GM23338 (cell line): ENCODE data around the gene UBE2J1. TPM values are rescaled to one million over a fixed set of nuclear protein-coding genes. Genes with fewer than 3 reads are reported as not detected.

Experiments used
- ATAC-seq: fragments of 200-7000 bp; cut with Tn5 transposase; 3 replicates; pipeline ENCODE4 v1.9.1; 2020
- DNase-seq: peaks from one replicate; pipeline ENCODE4 v3.0.0-alpha.2; 2015; ENCODE audit warnings: low spot score
- H2AFZ ChIP-seq: fragments of 200-600 bp; sonication (generic); 2 replicates; pipeline ENCODE4 v1.8.0; 2016; ENCODE audit warnings: antibody characterized with exemption, mild to moderate bottlenecking, moderate library complexity
- H3F3A ChIP-seq: fragments of 200-600 bp; sonication (generic); replicated peaks from 2 replicates; pipeline ENCODE4 v1.8.0; 2017; ENCODE audit warnings: antibody characterized with exemption, mixed run types, low read depth
- H3K27ac ChIP-seq: fragments of 200-600 bp; sonication (generic); 2 replicates; pipeline ENCODE4 v1.6.1; 2016; ENCODE audit warnings: low read depth
- H3K27me3 ChIP-seq: fragments of 200-600 bp; sonication (generic); 2 replicates; pipeline ENCODE4 v1.8.0; 2016; ENCODE audit warnings: mild to moderate bottlenecking, mixed run types, moderate library complexity; ENCODE audit not compliant: insufficient read depth
- H3K36me3 ChIP-seq: fragments of 200-600 bp; sonication (generic); 2 replicates; pipeline ENCODE4 v1.8.0; 2016; ENCODE audit warnings: mild to moderate bottlenecking; ENCODE audit not compliant: insufficient read depth
- H3K4me1 ChIP-seq: fragments of 200-600 bp; sonication (generic); 2 replicates; pipeline ENCODE4 v1.8.0; 2016; ENCODE audit warnings: mild to moderate bottlenecking, moderate library complexity; ENCODE audit not compliant: insufficient read depth
- H3K4me2 ChIP-seq: fragments of 200-600 bp; sonication (generic); 2 replicates; pipeline ENCODE4 v1.7.1; 2017; ENCODE audit warnings: mixed run types
- H3K4me3 ChIP-seq: fragments of 200-600 bp; sonication (generic); 2 replicates; pipeline ENCODE4 v1.6.1; 2016; ENCODE audit warnings: mixed run types
- H3K79me2 ChIP-seq: fragments of 200-600 bp; sonication (generic); replicated peaks from 2 replicates; pipeline ENCODE4 v1.8.0; 2017; ENCODE audit warnings: mild to moderate bottlenecking; ENCODE audit not compliant: insufficient read depth
- H3K9me2 ChIP-seq: fragments of 200-600 bp; sonication (generic); 2 replicates; pipeline ENCODE4 v1.8.0; 2017; ENCODE audit not compliant: insufficient read depth
- H4K20me1 ChIP-seq: fragments of 200-600 bp; sonication (generic); replicated peaks from 2 replicates; pipeline ENCODE4 v1.8.0; 2017; ENCODE audit warnings: mild to moderate bottlenecking; ENCODE audit not compliant: insufficient read depth
- H3K27ac Mint-ChIP-seq: 2 replicates; pipeline ENCODE4 v1.8.0; 2020; ENCODE audit warnings: inconsistent platforms, mild to moderate bottlenecking, moderate library complexity, mixed read lengths
- H3K27me3 Mint-ChIP-seq: 3 replicates; pipeline ENCODE4 v1.8.0; 2022; ENCODE audit warnings: low read depth, mild to moderate bottlenecking, moderate library complexity, mixed read lengths, inconsistent platforms; ENCODE audit not compliant: insufficient read depth, poor library complexity
- H3K36me3 Mint-ChIP-seq: 3 replicates; pipeline ENCODE4 v1.8.0; 2021; ENCODE audit warnings: low read depth, mild to moderate bottlenecking, inconsistent platforms, moderate library complexity, mixed read lengths
- H3K4me1 Mint-ChIP-seq: 3 replicates; pipeline ENCODE4 v1.8.0; 2020; ENCODE audit warnings: mild to moderate bottlenecking, inconsistent platforms, mixed read lengths
- H3K4me3 Mint-ChIP-seq: 3 replicates; pipeline ENCODE4 v1.8.0; 2021; ENCODE audit warnings: moderate library complexity, mild to moderate bottlenecking, inconsistent platforms, mixed read lengths
- H3K9me3 Mint-ChIP-seq: 3 replicates; pipeline ENCODE4 v1.8.0; 2020; ENCODE audit warnings: moderate library complexity, mild to moderate bottlenecking, inconsistent platforms, mixed read lengths
- CREB1 ChIP-seq: fragments of 250-450 bp; sonication (Bioruptor Pico); IDR thresholded peaks from 2 replicates; pipeline ENCODE4 v1.5.0; 2020; ENCODE audit warnings: low read depth, mild to moderate bottlenecking, moderate library complexity
- EZH2 ChIP-seq: fragments of 200-600 bp; sonication (generic); IDR thresholded peaks from one replicate; pipeline ENCODE4 v1.8.0; 2017; ENCODE audit warnings: antibody characterized with exemption, mild to moderate bottlenecking, low read depth; ENCODE audit not compliant: unreplicated experiment
- JUNB ChIP-seq: IDR thresholded peaks from one replicate; pipeline ENCODE4 v1.6.1; 2016; ENCODE audit warnings: antibody characterized with exemption; ENCODE audit not compliant: unreplicated experiment
- POLR2AphosphoS5 ChIP-seq: IDR thresholded peaks from 2 replicates; pipeline ENCODE4 v1.6.1; 2016; ENCODE audit warnings: antibody characterized with exemption, low read depth
- ZNF114 ChIP-seq: fragments of 250-450 bp; sonication (Bioruptor Pico); IDR thresholded peaks from 2 replicates; pipeline ENCODE4 v1.5.0; 2020; ENCODE audit warnings: mild to moderate bottlenecking, moderate library complexity
- ZNF331 ChIP-seq: fragments of 250-450 bp; sonication (Bioruptor Pico); IDR thresholded peaks from 2 replicates; pipeline ENCODE4 v1.5.0; 2020; ENCODE audit warnings: low read depth, mild to moderate bottlenecking, moderate library complexity
- polyA plus RNA-seq: library from polyadenylated mRNA; unstranded; fragments of >200 nt; fragmentation: Nextera tagmentation; extraction: Ambion mirVana; gene quantifications from 2 replicates; pipeline ENCODE4 v1.2.1, GENCODE V29; 2016
- total RNA-seq: library from RNA; depleted of rRNA; stranded (reverse); fragments of >200 nt; shearing (Covaris generic); gene quantifications from 2 replicates; pipeline ENCODE4 v1.2.3, GENCODE V29; 2014
- TF ChIP-seq, protein P1 (sequence below), 2 experiments: fragments of 200-600 bp in 1 of 2; sonication (generic) in 1 of 2; conservative IDR thresholded peaks; 2 replicates each; pipeline versions ENCODE4 v1.5.1 to v1.6.1; 2016 to 2017; ENCODE audit warnings: antibody characterized with exemption in 2 of 2, low read depth in 2 of 2, mild to moderate bottlenecking in 2 of 2, moderate library complexity in 1 of 2
- TF ChIP-seq, protein P2 (sequence below): IDR thresholded peaks from one replicate; pipeline ENCODE4 v1.6.1; 2018; ENCODE audit warnings: antibody characterized with exemption; ENCODE audit not compliant: unreplicated experiment
- TF ChIP-seq, protein P3 (sequence below): IDR thresholded peaks from 2 replicates; pipeline ENCODE4 v1.6.1; 2016; ENCODE audit warnings: antibody characterized with exemption
- TF ChIP-seq, protein P4 (sequence below): fragments of 250-450 bp; sonication (Bioruptor Pico); IDR thresholded peaks from 2 replicates; pipeline ENCODE4 v1.5.0; 2020; ENCODE audit warnings: mild to moderate bottlenecking, moderate library complexity

Gene UBE2J1
- total and polyA plus RNA-seq, 2 experiments from 2014 or later: 7.5 to 13.1 TPM

DNA sequence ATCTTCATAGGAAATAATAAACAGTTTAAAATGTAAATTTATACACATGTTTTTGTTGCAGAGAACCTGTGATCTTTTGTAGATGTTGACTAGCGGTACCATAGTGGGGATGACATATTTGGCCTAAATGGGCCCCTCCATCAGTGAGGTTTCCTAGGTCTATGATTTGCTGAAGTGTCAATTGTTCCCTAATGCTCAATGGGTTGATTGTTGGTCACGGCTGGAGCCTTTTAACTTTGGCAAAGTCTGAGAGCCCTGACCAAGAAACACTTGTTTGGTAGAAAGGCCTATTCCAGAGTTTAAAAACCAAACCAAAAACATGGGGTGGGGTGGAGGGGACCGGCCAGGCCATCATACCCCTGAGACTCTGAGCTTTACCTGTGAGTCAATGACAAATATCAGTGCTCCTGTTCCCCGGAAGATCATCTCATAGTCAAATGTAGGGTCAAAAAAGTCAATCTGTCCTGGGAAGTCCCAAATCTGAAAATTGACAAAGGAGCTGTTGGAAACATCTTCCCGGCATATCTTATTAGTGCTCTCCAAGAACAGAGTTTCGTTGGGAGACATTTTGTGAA is 34.5 kb upstream of the UBE2J1 start:
- H3K4me3 Mint-ChIP-seq: no peak overlapping the region
- no peaks in the 10 kb centered on the region for H3F3A ChIP-seq
- no peak overlapping the region for H3K4me3 ChIP-seq
- H3K27ac ChIP-seq: no peak overlapping the region
- no peaks in the 10 kb centered on the region for H3K36me3 ChIP-seq
- no peaks in the 10 kb centered on the region; the same call in none of the 2 replicates for H4K20me1 ChIP-seq
- no peak overlapping the region for H3K27ac Mint-ChIP-seq
- H3K4me1 Mint-ChIP-seq: peaks cover 7% of the 10 kb centered on the region; the same call in 2 of the 3 replicates
- TF ChIP-seq JUNB (no peak), CREB1 (CRISPR knock-in tag) (no peak), ZNF331 (CRISPR knock-in tag) (no peak), POLR2AphosphoS5 (no peak), ZNF114 (CRISPR knock-in tag) (no peak), EZH2 (no peak)
- TF ChIP-seq, protein P1, sequence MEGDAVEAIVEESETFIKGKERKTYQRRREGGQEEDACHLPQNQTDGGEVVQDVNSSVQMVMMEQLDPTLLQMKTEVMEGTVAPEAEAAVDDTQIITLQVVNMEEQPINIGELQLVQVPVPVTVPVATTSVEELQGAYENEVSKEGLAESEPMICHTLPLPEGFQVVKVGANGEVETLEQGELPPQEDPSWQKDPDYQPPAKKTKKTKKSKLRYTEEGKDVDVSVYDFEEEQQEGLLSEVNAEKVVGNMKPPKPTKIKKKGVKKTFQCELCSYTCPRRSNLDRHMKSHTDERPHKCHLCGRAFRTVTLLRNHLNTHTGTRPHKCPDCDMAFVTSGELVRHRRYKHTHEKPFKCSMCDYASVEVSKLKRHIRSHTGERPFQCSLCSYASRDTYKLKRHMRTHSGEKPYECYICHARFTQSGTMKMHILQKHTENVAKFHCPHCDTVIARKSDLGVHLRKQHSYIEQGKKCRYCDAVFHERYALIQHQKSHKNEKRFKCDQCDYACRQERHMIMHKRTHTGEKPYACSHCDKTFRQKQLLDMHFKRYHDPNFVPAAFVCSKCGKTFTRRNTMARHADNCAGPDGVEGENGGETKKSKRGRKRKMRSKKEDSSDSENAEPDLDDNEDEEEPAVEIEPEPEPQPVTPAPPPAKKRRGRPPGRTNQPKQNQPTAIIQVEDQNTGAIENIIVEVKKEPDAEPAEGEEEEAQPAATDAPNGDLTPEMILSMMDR (conservative IDR thresholded peaks at IDR 0.05; ENCODE audit: low read depth in 2 of 2): no peak
- TF ChIP-seq, protein P2, sequence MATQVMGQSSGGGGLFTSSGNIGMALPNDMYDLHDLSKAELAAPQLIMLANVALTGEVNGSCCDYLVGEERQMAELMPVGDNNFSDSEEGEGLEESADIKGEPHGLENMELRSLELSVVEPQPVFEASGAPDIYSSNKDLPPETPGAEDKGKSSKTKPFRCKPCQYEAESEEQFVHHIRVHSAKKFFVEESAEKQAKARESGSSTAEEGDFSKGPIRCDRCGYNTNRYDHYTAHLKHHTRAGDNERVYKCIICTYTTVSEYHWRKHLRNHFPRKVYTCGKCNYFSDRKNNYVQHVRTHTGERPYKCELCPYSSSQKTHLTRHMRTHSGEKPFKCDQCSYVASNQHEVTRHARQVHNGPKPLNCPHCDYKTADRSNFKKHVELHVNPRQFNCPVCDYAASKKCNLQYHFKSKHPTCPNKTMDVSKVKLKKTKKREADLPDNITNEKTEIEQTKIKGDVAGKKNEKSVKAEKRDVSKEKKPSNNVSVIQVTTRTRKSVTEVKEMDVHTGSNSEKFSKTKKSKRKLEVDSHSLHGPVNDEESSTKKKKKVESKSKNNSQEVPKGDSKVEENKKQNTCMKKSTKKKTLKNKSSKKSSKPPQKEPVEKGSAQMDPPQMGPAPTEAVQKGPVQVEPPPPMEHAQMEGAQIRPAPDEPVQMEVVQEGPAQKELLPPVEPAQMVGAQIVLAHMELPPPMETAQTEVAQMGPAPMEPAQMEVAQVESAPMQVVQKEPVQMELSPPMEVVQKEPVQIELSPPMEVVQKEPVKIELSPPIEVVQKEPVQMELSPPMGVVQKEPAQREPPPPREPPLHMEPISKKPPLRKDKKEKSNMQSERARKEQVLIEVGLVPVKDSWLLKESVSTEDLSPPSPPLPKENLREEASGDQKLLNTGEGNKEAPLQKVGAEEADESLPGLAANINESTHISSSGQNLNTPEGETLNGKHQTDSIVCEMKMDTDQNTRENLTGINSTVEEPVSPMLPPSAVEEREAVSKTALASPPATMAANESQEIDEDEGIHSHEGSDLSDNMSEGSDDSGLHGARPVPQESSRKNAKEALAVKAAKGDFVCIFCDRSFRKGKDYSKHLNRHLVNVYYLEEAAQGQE: no peak
- TF ChIP-seq, protein P3, sequence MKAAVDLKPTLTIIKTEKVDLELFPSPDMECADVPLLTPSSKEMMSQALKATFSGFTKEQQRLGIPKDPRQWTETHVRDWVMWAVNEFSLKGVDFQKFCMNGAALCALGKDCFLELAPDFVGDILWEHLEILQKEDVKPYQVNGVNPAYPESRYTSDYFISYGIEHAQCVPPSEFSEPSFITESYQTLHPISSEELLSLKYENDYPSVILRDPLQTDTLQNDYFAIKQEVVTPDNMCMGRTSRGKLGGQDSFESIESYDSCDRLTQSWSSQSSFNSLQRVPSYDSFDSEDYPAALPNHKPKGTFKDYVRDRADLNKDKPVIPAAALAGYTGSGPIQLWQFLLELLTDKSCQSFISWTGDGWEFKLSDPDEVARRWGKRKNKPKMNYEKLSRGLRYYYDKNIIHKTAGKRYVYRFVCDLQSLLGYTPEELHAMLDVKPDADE: no peak
- TF ChIP-seq, protein P4, sequence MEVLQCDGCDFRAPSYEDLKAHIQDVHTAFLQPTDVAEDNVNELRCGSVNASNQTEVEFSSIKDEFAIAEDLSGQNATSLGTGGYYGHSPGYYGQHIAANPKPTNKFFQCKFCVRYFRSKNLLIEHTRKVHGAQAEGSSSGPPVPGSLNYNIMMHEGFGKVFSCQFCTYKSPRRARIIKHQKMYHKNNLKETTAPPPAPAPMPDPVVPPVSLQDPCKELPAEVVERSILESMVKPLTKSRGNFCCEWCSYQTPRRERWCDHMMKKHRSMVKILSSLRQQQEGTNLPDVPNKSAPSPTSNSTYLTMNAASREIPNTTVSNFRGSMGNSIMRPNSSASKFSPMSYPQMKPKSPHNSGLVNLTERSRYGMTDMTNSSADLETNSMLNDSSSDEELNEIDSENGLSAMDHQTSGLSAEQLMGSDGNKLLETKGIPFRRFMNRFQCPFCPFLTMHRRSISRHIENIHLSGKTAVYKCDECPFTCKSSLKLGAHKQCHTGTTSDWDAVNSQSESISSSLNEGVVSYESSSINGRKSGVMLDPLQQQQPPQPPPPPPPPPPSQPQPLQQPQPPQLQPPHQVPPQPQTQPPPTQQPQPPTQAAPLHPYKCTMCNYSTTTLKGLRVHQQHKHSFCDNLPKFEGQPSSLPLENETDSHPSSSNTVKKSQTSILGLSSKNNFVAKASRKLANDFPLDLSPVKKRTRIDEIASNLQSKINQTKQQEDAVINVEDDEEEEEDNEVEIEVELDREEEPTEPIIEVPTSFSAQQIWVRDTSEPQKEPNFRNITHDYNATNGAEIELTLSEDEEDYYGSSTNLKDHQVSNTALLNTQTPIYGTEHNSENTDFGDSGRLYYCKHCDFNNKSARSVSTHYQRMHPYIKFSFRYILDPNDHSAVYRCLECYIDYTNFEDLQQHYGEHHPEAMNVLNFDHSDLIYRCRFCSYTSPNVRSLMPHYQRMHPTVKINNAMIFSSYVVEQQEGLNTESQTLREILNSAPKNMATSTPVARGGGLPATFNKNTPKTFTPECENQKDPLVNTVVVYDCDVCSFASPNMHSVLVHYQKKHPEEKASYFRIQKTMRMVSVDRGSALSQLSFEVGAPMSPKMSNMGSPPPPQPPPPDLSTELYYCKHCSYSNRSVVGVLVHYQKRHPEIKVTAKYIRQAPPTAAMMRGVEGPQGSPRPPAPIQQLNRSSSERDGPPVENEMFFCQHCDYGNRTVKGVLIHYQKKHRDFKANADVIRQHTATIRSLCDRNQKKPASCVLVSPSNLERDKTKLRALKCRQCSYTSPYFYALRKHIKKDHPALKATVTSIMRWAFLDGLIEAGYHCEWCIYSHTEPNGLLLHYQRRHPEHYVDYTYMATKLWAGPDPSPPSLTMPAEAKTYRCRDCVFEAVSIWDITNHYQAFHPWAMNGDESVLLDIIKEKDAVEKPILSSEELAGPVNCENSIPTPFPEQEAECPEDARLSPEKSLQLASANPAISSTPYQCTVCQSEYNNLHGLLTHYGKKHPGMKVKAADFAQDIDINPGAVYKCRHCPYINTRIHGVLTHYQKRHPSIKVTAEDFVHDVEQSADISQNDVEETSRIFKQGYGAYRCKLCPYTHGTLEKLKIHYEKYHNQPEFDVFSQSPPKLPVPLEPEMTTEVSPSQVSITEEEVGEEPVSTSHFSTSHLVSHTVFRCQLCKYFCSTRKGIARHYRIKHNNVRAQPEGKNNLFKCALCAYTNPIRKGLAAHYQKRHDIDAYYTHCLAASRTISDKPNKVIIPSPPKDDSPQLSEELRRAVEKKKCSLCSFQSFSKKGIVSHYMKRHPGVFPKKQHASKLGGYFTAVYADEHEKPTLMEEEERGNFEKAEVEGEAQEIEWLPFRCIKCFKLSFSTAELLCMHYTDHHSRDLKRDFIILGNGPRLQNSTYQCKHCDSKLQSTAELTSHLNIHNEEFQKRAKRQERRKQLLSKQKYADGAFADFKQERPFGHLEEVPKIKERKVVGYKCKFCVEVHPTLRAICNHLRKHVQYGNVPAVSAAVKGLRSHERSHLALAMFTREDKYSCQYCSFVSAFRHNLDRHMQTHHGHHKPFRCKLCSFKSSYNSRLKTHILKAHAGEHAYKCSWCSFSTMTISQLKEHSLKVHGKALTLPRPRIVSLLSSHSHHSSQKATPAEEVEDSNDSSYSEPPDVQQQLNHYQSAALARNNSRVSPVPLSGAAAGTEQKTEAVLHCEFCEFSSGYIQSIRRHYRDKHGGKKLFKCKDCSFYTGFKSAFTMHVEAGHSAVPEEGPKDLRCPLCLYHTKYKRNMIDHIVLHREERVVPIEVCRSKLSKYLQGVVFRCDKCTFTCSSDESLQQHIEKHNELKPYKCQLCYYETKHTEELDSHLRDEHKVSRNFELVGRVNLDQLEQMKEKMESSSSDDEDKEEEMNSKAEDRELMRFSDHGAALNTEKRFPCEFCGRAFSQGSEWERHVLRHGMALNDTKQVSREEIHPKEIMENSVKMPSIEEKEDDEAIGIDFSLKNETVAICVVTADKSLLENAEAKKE (CRISPR knock-in tag): no peak
- no peak overlapping the region for H3K4me2 ChIP-seq
- H3K4me1 ChIP-seq: no peaks in the 10 kb centered on the region; the same call in 1 of the 2 replicates
- H3K9me2 ChIP-seq: no peaks in the 10 kb centered on the region; the same call in 1 of the 2 replicates
- no peak for ATAC-seq
- no peaks in the 10 kb centered on the region for H3K9me3 Mint-ChIP-seq
- H2AFZ ChIP-seq: no peak overlapping the region
- DNase-seq: no peak
- H3K27me3 Mint-ChIP-seq: no peaks in the 10 kb centered on the region
- H3K36me3 Mint-ChIP-seq: no peaks in the 10 kb centered on the region
- H3K79me2 ChIP-seq: peaks cover 3% of the 10 kb centered on the region; the same call in 1 of the 2 replicates
- H3K27me3 ChIP-seq: no peaks in the 10 kb centered on the region
